HCT116 (cell line): ENCODE data around the gene ENOSF1. TPM values are rescaled to one million over a fixed set of nuclear protein-coding genes. Genes with fewer than 3 reads are reported as not detected.
A peak's percentile ranks its signal among the peaks of the same experiment; 100 is the strongest.

Source experiments
- ATAC-seq: fragments of 200-7000 bp; cut with Tn5 transposase; 2 replicates; pipeline ENCODE4 v1.9.1; 2020; ENCODE audit warnings: mild to moderate bottlenecking, moderate library complexity
- BruUV-seq: library from RNA; stranded (reverse); fragments of 400-500 nt; replicated peaks from 2 replicates; lab custom pipeline; 2021; lab: Mats Ljungman, UMichigan
- CTCF ChIA-PET: fragments of 300-600 bp; sonication (Branson Sonifier 250); formaldehyde crosslinking; loops from one replicate; lab custom pipeline; 2021; ENCODE audit warnings: antibody characterized with exemption; lab: Charles Lee
- POLR2A ChIA-PET: fragments of 300-600, 350-600 bp; sonication (Branson Sonifier 250); formaldehyde crosslinking; loops from one replicate; lab custom pipeline; 2021; ENCODE audit warnings: antibody characterized with exemption; lab: Charles Lee
- RAD21 ChIA-PET, 2 experiments: fragments of 300-600 bp; sonication (Branson Sonifier 250); formaldehyde crosslinking; loops; one replicate each; lab custom pipeline; 2023; ENCODE audit warnings: low total read pairs in 2 of 2; ENCODE audit not compliant: uncharacterized antibody in 2 of 2, unreplicated experiment in 2 of 2, low non-redundant PET in 1 of 2; lab: Charles Lee
- DNase-seq: peaks from one replicate; pipeline ENCODE4 v3.0.0-alpha.2; 2010; ENCODE audit warnings: low read depth, low spot score
- H2AFZ ChIP-seq: fragments of 200-600 bp; shearing (Covaris generic), sonication (generic); 2 replicates; pipeline ENCODE4 v1.6.1; 2017; ENCODE audit warnings: low read depth, mixed run types, mixed read lengths, antibody characterized with exemption, low read length; ENCODE audit not compliant: poor library complexity, severe bottlenecking
- H3K27ac ChIP-seq: 2 replicates; pipeline ENCODE4 v1.5.1; 2012; ENCODE audit warnings: low read depth, low read length
- H3K27me3 ChIP-seq: fragments of 200-600 bp; sonication (generic); 2 replicates; pipeline ENCODE4 v1.6.1; 2016; ENCODE audit warnings: mixed run types, low read length, mixed read lengths; ENCODE audit not compliant: insufficient read depth
- H3K36me3 ChIP-seq, 2 experiments: fragments of 200-500 bp in 1 of 2; fragments of 200-600 bp in 1 of 2; sonication (Bioruptor generic) in 1 of 2; sonication (generic) in 1 of 2; 2 replicates each; pipeline versions ENCODE4 v1.5.1 to v1.6.1; 2014 to 2016; ENCODE audit warnings: low read length in 2 of 2, inconsistent platforms in 1 of 2, mixed read lengths in 1 of 2, mixed run types in 1 of 2; ENCODE audit not compliant: insufficient read depth in 2 of 2, control insufficient read depth in 1 of 2
- H3K4me1 ChIP-seq, 2 experiments: fragments of 200-600 bp in 1 of 2; sonication (generic) in 1 of 2; 2 replicates each; pipeline versions ENCODE4 v1.5.1 to v1.6.1; 2012 to 2017; ENCODE audit warnings: low read length in 2 of 2, inconsistent platforms in 1 of 2, mild to moderate bottlenecking in 1 of 2, mixed read lengths in 1 of 2, mixed run types in 1 of 2, moderate library complexity in 1 of 2; ENCODE audit not compliant: insufficient read depth in 2 of 2, control insufficient read depth in 1 of 2
- H3K4me2 ChIP-seq: fragments of 200-600 bp; sonication (generic); 2 replicates; pipeline ENCODE4 v1.6.1; 2017; ENCODE audit warnings: mixed run types, low read length, mixed read lengths
- H3K4me3 ChIP-seq, 2 experiments: fragments of 200-600 bp in 1 of 2; sonication (generic) in 1 of 2; replicated peaks in 1 of 2; 2 replicates each; pipeline ENCODE4 v1.5.1; 2011 to 2016; ENCODE audit warnings: low read length in 2 of 2, control low read depth in 1 of 2, low read depth in 1 of 2, mild to moderate bottlenecking in 1 of 2, mixed read lengths in 1 of 2, mixed run types in 1 of 2
- H3K79me2 ChIP-seq: fragments of 200-600 bp; sonication (generic); 2 replicates; pipeline ENCODE4 v1.6.1; 2017; ENCODE audit warnings: mild to moderate bottlenecking, mixed run types, low read length, moderate library complexity, mixed read lengths; ENCODE audit not compliant: insufficient read depth
- H3K9ac ChIP-seq: fragments of 200-600 bp; sonication (generic); 2 replicates; pipeline ENCODE4 v1.6.1; 2016; ENCODE audit warnings: low read length, mixed read lengths
- H3K9me2 ChIP-seq: fragments of 200-600 bp; sonication (generic), shearing (Covaris generic); 2 replicates; pipeline ENCODE4 v1.6.1; 2017; ENCODE audit warnings: mixed run types, mild to moderate bottlenecking, moderate library complexity; ENCODE audit not compliant: insufficient read depth
- H3K9me3 ChIP-seq, 2 experiments: fragments of 200-500 bp in 1 of 2; fragments of 200-600 bp in 1 of 2; sonication (Bioruptor generic) in 1 of 2; sonication (generic) in 1 of 2; 2 replicates each; pipeline ENCODE4 v1.6.1; 2014 to 2017; ENCODE audit warnings: low read length in 2 of 2, mixed read lengths in 2 of 2, inconsistent platforms in 1 of 2, low read depth in 1 of 2, mild to moderate bottlenecking in 1 of 2, mixed run types in 1 of 2, moderate library complexity in 1 of 2; ENCODE audit not compliant: control insufficient read depth in 1 of 2, insufficient read depth in 1 of 2
- H4K20me1 ChIP-seq: fragments of 200-600 bp; sonication (generic), shearing (Covaris generic); 2 replicates; pipeline ENCODE4 v1.6.1; 2017; ENCODE audit warnings: mixed run types, mild to moderate bottlenecking, moderate library complexity; ENCODE audit not compliant: insufficient read depth
- CBX3 ChIP-seq: IDR thresholded peaks from 2 replicates; pipeline ENCODE4 v1.6.1; 2012; ENCODE audit warnings: low read depth
- JUND ChIP-seq: IDR thresholded peaks from 2 replicates; pipeline ENCODE4 v1.6.1; 2012
- TCF7L2 ChIP-seq: IDR thresholded peaks from 2 replicates; pipeline ENCODE4 v1.7.0; 2011; ENCODE audit warnings: borderline replicate concordance, inconsistent platforms; ENCODE audit not compliant: insufficient read depth, insufficient read length; ENCODE audit errors: extremely low read depth
- intact Hi-C: fragments of 100-400 bp; cut with micrococcal nuclease; formaldehyde crosslinking; loops from 2 replicates; pipeline ENCODE4 v1.10.0; 2022
- total RNA-seq: library from RNA; stranded (reverse); gene quantifications from one replicate; pipeline ENCODE4 v1.2.1, GENCODE V29; 2021; ENCODE audit not compliant: unreplicated experiment
- TF ChIP-seq, protein P1 (sequence below), 3 experiments: fragments of 200-600 bp in 1 of 3; sonication (generic) in 1 of 3; IDR thresholded peaks in 2 of 3; conservative IDR thresholded peaks in 1 of 3; 2 replicates each; pipeline ENCODE4 v1.5.1; 2012 to 2017; ENCODE audit warnings: low read depth in 2 of 3, low read length in 2 of 3, antibody characterized with exemption in 1 of 3, borderline replicate concordance in 1 of 3, control low read depth in 1 of 3, mild to moderate bottlenecking in 1 of 3, mixed read lengths in 1 of 3, mixed run types in 1 of 3, moderate library complexity in 1 of 3; ENCODE audit not compliant: insufficient read depth in 1 of 3

ENOSF1 gene
- total RNA-seq, 1 experiment from 2014 or later: 90.0 TPM

DNA sequence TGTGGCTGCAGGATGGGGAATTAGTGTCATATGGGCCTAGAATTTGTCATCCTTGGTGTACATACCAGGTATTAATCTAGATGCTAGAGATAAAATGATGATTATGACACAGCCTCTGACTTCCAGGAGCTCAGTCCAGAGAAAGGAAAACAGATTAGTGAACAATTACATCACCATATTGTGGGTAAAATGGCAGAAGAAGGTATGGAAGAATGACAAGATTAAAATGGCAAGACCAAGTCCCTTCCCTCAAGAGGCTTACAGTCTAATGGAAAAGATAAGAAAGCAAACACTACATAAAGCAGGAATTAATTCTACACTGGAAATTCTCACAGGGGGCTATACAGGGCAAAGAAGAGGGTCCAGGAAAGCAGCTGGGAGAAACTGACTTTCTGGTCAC lies 80.9 kb downstream of the ENOSF1 start:
- Histone ChIP-seq H2AFZ (no peak overlapping the region), H3K4me3 (no peak overlapping the region), H3K9me2 (no peaks in the 10 kb centered on the region), H3K4me2 (no peak overlapping the region), H3K27me3 (no peaks in the 10 kb centered on the region), H3K9ac (no peak overlapping the region), H3K27ac (no peak overlapping the region), H3K4me1 (peaks cover 0 to 14% of the 10 kb centered on the region in 2 experiments; a peak in 1 of 4 replicates), H3K79me2 (no peaks in the 10 kb centered on the region), H4K20me1 (no peaks in the 10 kb centered on the region), H3K36me3 (no peaks in the 10 kb centered on the region), H3K9me3 (no peaks in the 10 kb centered on the region)
- ChIA-PET CTCF (interaction anchor here (1.3 kb wide), 1 partner anchor 208 kb away, joined by 4 read pairs; no protein-coding TSS in a partner anchor), POLR2A (interaction anchor here (0.6 kb wide), 1 partner anchor 70 kb away, joined by 5 read pairs; no protein-coding TSS in a partner anchor), RAD21 (no interaction called here)
- no TSS peak for BruUV-seq
- ATAC-seq (no peak), DNase-seq (no peak)
- TF ChIP-seq, protein P1, sequence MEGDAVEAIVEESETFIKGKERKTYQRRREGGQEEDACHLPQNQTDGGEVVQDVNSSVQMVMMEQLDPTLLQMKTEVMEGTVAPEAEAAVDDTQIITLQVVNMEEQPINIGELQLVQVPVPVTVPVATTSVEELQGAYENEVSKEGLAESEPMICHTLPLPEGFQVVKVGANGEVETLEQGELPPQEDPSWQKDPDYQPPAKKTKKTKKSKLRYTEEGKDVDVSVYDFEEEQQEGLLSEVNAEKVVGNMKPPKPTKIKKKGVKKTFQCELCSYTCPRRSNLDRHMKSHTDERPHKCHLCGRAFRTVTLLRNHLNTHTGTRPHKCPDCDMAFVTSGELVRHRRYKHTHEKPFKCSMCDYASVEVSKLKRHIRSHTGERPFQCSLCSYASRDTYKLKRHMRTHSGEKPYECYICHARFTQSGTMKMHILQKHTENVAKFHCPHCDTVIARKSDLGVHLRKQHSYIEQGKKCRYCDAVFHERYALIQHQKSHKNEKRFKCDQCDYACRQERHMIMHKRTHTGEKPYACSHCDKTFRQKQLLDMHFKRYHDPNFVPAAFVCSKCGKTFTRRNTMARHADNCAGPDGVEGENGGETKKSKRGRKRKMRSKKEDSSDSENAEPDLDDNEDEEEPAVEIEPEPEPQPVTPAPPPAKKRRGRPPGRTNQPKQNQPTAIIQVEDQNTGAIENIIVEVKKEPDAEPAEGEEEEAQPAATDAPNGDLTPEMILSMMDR (IDR thresholded peaks at IDR 0.05 in 2 of 3, conservative IDR thresholded peaks at IDR 0.05 in 1 of 3; ENCODE audit: borderline replicate concordance in 1 of 3, insufficient read depth in 1 of 3, low read depth in 2 of 3, low read length in 2 of 3): no peak
- no peak for TF ChIP-seq CBX3
- TF ChIP-seq JUND: no peak
- intact Hi-C loops: no loop called here

DNA sequence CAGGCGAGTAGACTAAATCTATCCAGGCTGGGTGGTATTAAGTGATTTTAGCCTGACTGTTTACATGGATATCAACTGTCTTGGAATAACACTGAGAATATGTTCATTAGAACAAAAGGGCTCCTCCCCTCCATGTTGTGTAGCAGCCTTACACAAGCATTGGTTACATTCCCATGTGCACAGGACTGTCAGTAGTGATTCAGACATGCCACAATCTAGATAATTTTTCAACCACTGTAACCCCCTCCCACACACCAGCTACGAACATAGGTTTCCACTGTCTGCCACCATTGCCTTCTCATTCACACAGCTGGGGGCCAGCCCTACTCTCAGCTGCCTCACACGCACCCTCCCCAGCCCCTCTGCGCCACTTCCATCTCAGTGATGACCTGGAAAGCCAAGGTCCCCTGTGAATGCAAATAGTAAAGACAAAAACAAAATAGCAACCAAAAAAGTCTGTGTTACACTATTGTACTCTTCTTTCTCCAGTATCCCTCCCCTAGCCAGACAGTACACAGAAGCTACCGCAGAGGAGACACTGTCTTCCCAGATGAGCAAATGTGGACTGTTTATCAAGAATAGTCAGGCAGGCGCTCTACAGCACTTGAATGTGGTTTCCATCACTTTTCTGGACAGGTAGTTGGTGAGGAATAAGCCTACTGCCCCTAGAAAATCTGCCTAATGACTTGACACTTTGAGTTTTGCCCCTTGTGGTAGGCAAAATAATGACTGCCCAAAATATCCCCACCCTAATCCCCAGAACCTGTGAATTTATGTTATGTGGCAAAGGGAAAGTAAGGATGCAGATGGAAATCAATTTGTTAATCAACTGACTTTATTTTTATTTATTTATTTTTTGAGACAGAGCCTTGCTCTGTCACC lies 82.9 kb downstream of the ENOSF1 start:
- DNase-seq (no peak), ATAC-seq (peak; percentile 81)
- Histone ChIP-seq H3K79me2 (no peaks in the 10 kb centered on the region), H3K4me3 (no peak overlapping the region), H2AFZ (no peak overlapping the region), H3K9me2 (no peaks in the 10 kb centered on the region), H3K4me1 (peaks cover 0 to 8% of the 10 kb centered on the region in 2 experiments; a peak in 1 of 4 replicates), H3K9me3 (no peaks in the 10 kb centered on the region), H4K20me1 (no peaks in the 10 kb centered on the region), H3K36me3 (no peaks in the 10 kb centered on the region), H3K27ac (no peak overlapping the region), H3K27me3 (no peaks in the 10 kb centered on the region), H3K4me2 (no peak overlapping the region), H3K9ac (no peak overlapping the region)
- RAD21 ChIA-PET: no interaction called here
- POLR2A ChIA-PET: no interaction called here
- intact Hi-C loops: no loop called here
- CTCF ChIA-PET: no interaction called here
- no TSS peak for BruUV-seq
- TF ChIP-seq TCF7L2: no peak
- TF ChIP-seq, protein P1 (IDR thresholded peaks at IDR 0.05 in 2 of 3, conservative IDR thresholded peaks at IDR 0.05 in 1 of 3; ENCODE audit: borderline replicate concordance in 1 of 3, insufficient read depth in 1 of 3, low read depth in 2 of 3, low read length in 2 of 3): peak in 2 of 3 experiments; percentile 34 to 37; a peak in 2 of 6 replicates
